HL-60 (cell line): ENCODE data around the gene MMP8.

Experiments used
- GABPA ChIP-seq: IDR thresholded peaks from 2 replicates; pipeline ENCODE4 v1.6.1; 2012; ENCODE audit warnings: low read depth
- POLR2AphosphoS5 ChIP-seq: IDR thresholded peaks from 2 replicates; pipeline ENCODE4 v1.6.1; 2012; ENCODE audit warnings: low read depth
- SPI1 ChIP-seq: IDR thresholded peaks from 2 replicates; pipeline ENCODE4 v1.6.1; 2012; ENCODE audit warnings: low read depth, mild to moderate bottlenecking, borderline replicate concordance
- TF ChIP-seq, protein P1 (sequence below): IDR thresholded peaks from one replicate; pipeline ENCODE4 v1.5.1; 2011; ENCODE audit warnings: low read length, control low read depth, inconsistent platforms; ENCODE audit not compliant: insufficient read depth
- TF ChIP-seq, protein P2 (sequence below): IDR thresholded peaks from 2 replicates; pipeline ENCODE4 v1.6.1; 2012; ENCODE audit warnings: low read depth; ENCODE audit not compliant: insufficient replicate concordance

DNA sequence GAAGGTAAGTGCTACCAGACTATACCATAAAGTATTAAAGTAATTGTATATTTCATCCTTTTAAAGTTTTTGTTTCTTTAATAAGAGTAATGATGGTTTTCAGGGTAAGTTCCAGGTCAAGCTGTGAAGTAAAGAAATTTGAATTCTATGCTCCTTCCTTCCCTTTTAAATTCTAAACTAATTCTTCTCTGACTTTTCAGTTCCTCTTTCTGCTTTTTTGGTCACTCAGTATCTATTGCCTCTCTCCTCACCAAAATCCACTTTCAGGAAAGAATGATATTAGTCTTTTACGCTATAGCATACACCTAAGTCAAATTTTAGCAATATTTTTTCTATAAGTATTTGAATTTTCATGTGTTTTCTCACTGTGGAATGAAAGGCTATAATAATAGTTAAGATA, 8.2 kb downstream of the MMP8 start:
- TF ChIP-seq POLR2AphosphoS5 (no peak), GABPA (no peak), SPI1 (peak; percentile 91)
- TF ChIP-seq, protein P1, sequence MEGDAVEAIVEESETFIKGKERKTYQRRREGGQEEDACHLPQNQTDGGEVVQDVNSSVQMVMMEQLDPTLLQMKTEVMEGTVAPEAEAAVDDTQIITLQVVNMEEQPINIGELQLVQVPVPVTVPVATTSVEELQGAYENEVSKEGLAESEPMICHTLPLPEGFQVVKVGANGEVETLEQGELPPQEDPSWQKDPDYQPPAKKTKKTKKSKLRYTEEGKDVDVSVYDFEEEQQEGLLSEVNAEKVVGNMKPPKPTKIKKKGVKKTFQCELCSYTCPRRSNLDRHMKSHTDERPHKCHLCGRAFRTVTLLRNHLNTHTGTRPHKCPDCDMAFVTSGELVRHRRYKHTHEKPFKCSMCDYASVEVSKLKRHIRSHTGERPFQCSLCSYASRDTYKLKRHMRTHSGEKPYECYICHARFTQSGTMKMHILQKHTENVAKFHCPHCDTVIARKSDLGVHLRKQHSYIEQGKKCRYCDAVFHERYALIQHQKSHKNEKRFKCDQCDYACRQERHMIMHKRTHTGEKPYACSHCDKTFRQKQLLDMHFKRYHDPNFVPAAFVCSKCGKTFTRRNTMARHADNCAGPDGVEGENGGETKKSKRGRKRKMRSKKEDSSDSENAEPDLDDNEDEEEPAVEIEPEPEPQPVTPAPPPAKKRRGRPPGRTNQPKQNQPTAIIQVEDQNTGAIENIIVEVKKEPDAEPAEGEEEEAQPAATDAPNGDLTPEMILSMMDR: no peak
- TF ChIP-seq, protein P2, sequence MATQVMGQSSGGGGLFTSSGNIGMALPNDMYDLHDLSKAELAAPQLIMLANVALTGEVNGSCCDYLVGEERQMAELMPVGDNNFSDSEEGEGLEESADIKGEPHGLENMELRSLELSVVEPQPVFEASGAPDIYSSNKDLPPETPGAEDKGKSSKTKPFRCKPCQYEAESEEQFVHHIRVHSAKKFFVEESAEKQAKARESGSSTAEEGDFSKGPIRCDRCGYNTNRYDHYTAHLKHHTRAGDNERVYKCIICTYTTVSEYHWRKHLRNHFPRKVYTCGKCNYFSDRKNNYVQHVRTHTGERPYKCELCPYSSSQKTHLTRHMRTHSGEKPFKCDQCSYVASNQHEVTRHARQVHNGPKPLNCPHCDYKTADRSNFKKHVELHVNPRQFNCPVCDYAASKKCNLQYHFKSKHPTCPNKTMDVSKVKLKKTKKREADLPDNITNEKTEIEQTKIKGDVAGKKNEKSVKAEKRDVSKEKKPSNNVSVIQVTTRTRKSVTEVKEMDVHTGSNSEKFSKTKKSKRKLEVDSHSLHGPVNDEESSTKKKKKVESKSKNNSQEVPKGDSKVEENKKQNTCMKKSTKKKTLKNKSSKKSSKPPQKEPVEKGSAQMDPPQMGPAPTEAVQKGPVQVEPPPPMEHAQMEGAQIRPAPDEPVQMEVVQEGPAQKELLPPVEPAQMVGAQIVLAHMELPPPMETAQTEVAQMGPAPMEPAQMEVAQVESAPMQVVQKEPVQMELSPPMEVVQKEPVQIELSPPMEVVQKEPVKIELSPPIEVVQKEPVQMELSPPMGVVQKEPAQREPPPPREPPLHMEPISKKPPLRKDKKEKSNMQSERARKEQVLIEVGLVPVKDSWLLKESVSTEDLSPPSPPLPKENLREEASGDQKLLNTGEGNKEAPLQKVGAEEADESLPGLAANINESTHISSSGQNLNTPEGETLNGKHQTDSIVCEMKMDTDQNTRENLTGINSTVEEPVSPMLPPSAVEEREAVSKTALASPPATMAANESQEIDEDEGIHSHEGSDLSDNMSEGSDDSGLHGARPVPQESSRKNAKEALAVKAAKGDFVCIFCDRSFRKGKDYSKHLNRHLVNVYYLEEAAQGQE: no peak
